OCI-LY3 (cell line): ENCODE measurements around the gene ACVR1.

Experiments
- CTCF ChIP-seq: fragments of 200-600, 300-600 bp; sonication (generic); IDR thresholded peaks from 2 replicates; pipeline ENCODE4 v1.5.1; 2014; ENCODE audit warnings: antibody characterized with exemption, low read length, low read depth
- EZH2phosphoT487 ChIP-seq: fragments of 200-600 bp; shearing (Covaris generic); IDR thresholded peaks from 2 replicates; pipeline ENCODE4 v1.6.1; 2018; ENCODE audit warnings: antibody characterized with exemption, mixed run types, low read depth

- TF ChIP-seq CTCF (no peak), EZH2phosphoT487 (no peak)
These were observed 27.9 kb downstream of the ACVR1 start for GRCh38 chr2:157848213-157848612.
